Gastrocnemius medialis (tissue), 4 donors: ENCODE results near the gene ORMDL2.

ENCODE experiments used
- CTCF ChIP-seq, 5 experiments: fragments of 450-650 bp in 3 of 5; fragments of 200-600 bp in 2 of 5; sonication (generic) in 2 of 5; IDR thresholded peaks in 4 of 5; conservative IDR thresholded peaks in 1 of 5; 1 replicate in 4 of 5; 2 replicates in 1 of 5; pipeline ENCODE4 v1.5.1; 2016 to 2019; ENCODE audit warnings: antibody characterized with exemption in 5 of 5, mild to moderate bottlenecking in 3 of 5, moderate library complexity in 3 of 5
- POLR2A ChIP-seq, 2 donors: fragments of 450-650 bp; IDR thresholded peaks; one replicate each; pipeline ENCODE4 v1.6.1; 2017; ENCODE audit warnings: antibody characterized with exemption in 2 of 2, mild to moderate bottlenecking in 2 of 2, moderate library complexity in 2 of 2

- TF ChIP-seq CTCF (IDR thresholded peaks at IDR 0.05 in 4 of 5, conservative IDR thresholded peaks at IDR 0.05 in 1 of 5) (no peak), POLR2A (IDR thresholded peaks at IDR 0.05) (no peak)
Measured at GRCh38 chr12:55839345-55840140, 21.7 kb downstream of the ORMDL2 start.
